H1 (cell line): ENCODE results near the gene ARHGEF4. TPM values are rescaled to one million over a fixed set of nuclear protein-coding genes. Genes with fewer than 3 reads are reported as not detected.

Source experiments
- CTCF ChIA-PET: fragments of 300-600 bp; sonication (Branson Sonifier 250); formaldehyde crosslinking; loops from one replicate; lab custom pipeline; 2021; ENCODE audit not compliant: partially characterized antibody; lab: Charles Lee
- POLR2A ChIA-PET: fragments of 300-600 bp; sonication (Branson Sonifier 250); formaldehyde crosslinking; loops from one replicate; lab custom pipeline; 2021; ENCODE audit warnings: inconsistent platforms; ENCODE audit not compliant: partially characterized antibody; lab: Charles Lee
- DNase-seq, 2 experiments: peaks; one replicate each; pipeline versions ENCODE4 v3.0.0 to v3.0.0-alpha.2; 2010 to 2022; ENCODE audit warnings: low spot score in 2 of 2, low read depth in 1 of 2, mixed read lengths in 1 of 2
- FAIRE-seq: peaks from 2 replicates; lab custom pipeline; 2011; peaks lifted over from hg19 to GRCh38; lab: Jason Lieb, UNC
- H2AFZ ChIP-seq: 2 replicates; pipeline ENCODE4 v1.8.1; 2012; ENCODE audit warnings: low read length, inconsistent platforms
- H2AK5ac ChIP-seq: 2 replicates; pipeline ENCODE4 v1.6.1; 2013; ENCODE audit warnings: low read depth, low read length
- H2BK120ac ChIP-seq: replicated peaks from 2 replicates; pipeline ENCODE3; 2013; ENCODE audit warnings: low read depth, low read length, inconsistent platforms
- H2BK12ac ChIP-seq: 2 replicates; pipeline ENCODE4 v1.6.1; 2013; ENCODE audit warnings: low read depth, low read length
- H2BK15ac ChIP-seq: 2 replicates; pipeline ENCODE4 v1.6.1; 2013; ENCODE audit warnings: low read length
- H2BK20ac ChIP-seq: 2 replicates; pipeline ENCODE4 v1.6.1; 2013; ENCODE audit warnings: low read length
- H2BK5ac ChIP-seq: 2 replicates; pipeline ENCODE4 v1.6.1; 2013; ENCODE audit warnings: low read depth, low read length
- H3K14ac ChIP-seq: 2 replicates; pipeline ENCODE4 v1.6.1; 2013; ENCODE audit warnings: inconsistent platforms; ENCODE audit not compliant: insufficient read length
- H3K18ac ChIP-seq: 2 replicates; pipeline ENCODE4 v1.6.1; 2013; ENCODE audit warnings: low read length; ENCODE audit errors: extremely low read depth
- H3K23ac ChIP-seq: 2 replicates; pipeline ENCODE4 v1.6.1; 2013; ENCODE audit warnings: inconsistent platforms; ENCODE audit not compliant: insufficient read length
- H3K23me2 ChIP-seq: 2 replicates; pipeline ENCODE4 v1.6.1; 2013; ENCODE audit warnings: low read depth, low read length
- H3K27ac ChIP-seq: 2 replicates; pipeline ENCODE4 v1.6.1; 2011; ENCODE audit warnings: low read depth, low read length, inconsistent platforms
- H3K27me3 ChIP-seq, 4 experiments: replicated peaks in 1 of 4; 1 replicate in 1 of 4; 2 replicates in 3 of 4; pipeline versions ENCODE4 v1.6.1 to v1.8.1; 2011 to 2013; ENCODE audit warnings: low read length in 3 of 4, mild to moderate bottlenecking in 3 of 4, inconsistent platforms in 2 of 4, mixed read lengths in 2 of 4, moderate library complexity in 1 of 4; ENCODE audit not compliant: control insufficient read depth in 3 of 4, insufficient read depth in 3 of 4; ENCODE audit errors: extremely low read depth in 1 of 4
- H3K36me3 ChIP-seq, 4 experiments: 2 replicates each; pipeline versions ENCODE4 v1.6.1 to v1.8.1; 2011 to 2013; ENCODE audit warnings: mild to moderate bottlenecking in 4 of 4, low read length in 3 of 4, moderate library complexity in 2 of 4, control low read depth in 1 of 4, inconsistent platforms in 1 of 4; ENCODE audit not compliant: insufficient read depth in 4 of 4, control insufficient read depth in 2 of 4
- H3K4ac ChIP-seq: replicated peaks from 2 replicates; pipeline ENCODE3; 2013; ENCODE audit warnings: low read length, low read depth, mixed read lengths, inconsistent platforms; ENCODE audit not compliant: insufficient read length
- H3K4me1 ChIP-seq, 4 experiments: replicated peaks in 1 of 4; 1 replicate in 1 of 4; 2 replicates in 3 of 4; pipeline versions ENCODE4 v1.6.1 to v1.8.1; 2011 to 2013; ENCODE audit warnings: low read length in 3 of 4, inconsistent platforms in 2 of 4, mixed read lengths in 1 of 4; ENCODE audit not compliant: insufficient read depth in 4 of 4, control insufficient read depth in 3 of 4
- H3K4me2 ChIP-seq, 2 experiments: 2 replicates each; pipeline versions ENCODE4 v1.6.1 to v1.8.1; 2011 to 2013; ENCODE audit warnings: low read depth in 2 of 2, low read length in 2 of 2, control low read depth in 1 of 2, inconsistent platforms in 1 of 2, mild to moderate bottlenecking in 1 of 2; ENCODE audit not compliant: insufficient read depth in 1 of 2
- H3K4me3 ChIP-seq, 4 experiments: fragments of 200-600, 300-600 bp in 1 of 4; sonication (generic), shearing (Covaris generic), sonication (Bioruptor Twin) in 1 of 4; 2 replicates each; pipeline versions ENCODE4 v1.5.1 to v1.8.1; 2011 to 2016; ENCODE audit warnings: low read length in 4 of 4, low read depth in 3 of 4, control low read depth in 2 of 4, inconsistent platforms in 2 of 4, mild to moderate bottlenecking in 2 of 4, mixed read lengths in 1 of 4, moderate library complexity in 1 of 4; ENCODE audit not compliant: insufficient read depth in 2 of 4; ENCODE audit errors: extremely low read depth in 1 of 4
- H3K56ac ChIP-seq: replicated peaks from 2 replicates; pipeline ENCODE3; 2013; ENCODE audit warnings: low read depth, mild to moderate bottlenecking, mixed read lengths, low read length, inconsistent platforms; ENCODE audit not compliant: insufficient read length
- H3K79me1 ChIP-seq: 2 replicates; pipeline ENCODE4 v1.6.1; 2013; ENCODE audit warnings: low read depth, low read length, control low read depth
- H3K79me2 ChIP-seq, 2 experiments: 2 replicates each; pipeline versions ENCODE4 v1.6.1 to v1.8.1; 2012 to 2013; ENCODE audit warnings: low read length in 2 of 2, mild to moderate bottlenecking in 2 of 2, inconsistent platforms in 1 of 2; ENCODE audit not compliant: insufficient read depth in 2 of 2, control insufficient read depth in 1 of 2
- H3K9ac ChIP-seq, 4 experiments: replicated peaks in 1 of 4; 1 replicate in 1 of 4; 2 replicates in 3 of 4; pipeline versions ENCODE4 v1.6.1 to v1.8.1; 2011 to 2013; ENCODE audit warnings: low read depth in 3 of 4, low read length in 3 of 4, control low read depth in 2 of 4, mild to moderate bottlenecking in 2 of 4, moderate library complexity in 2 of 4, inconsistent platforms in 1 of 4; ENCODE audit errors: extremely low read depth in 1 of 4
- H3K9me3 ChIP-seq, 2 experiments: 2 replicates each; pipeline versions ENCODE4 v1.6.1 to v1.8.1; 2012 to 2013; ENCODE audit warnings: mild to moderate bottlenecking in 2 of 2, moderate library complexity in 2 of 2, control low read depth in 1 of 2, inconsistent platforms in 1 of 2, low read depth in 1 of 2, low read length in 1 of 2, mixed read lengths in 1 of 2; ENCODE audit not compliant: insufficient read depth in 2 of 2
- H4K20me1 ChIP-seq, 2 experiments: replicated peaks in 1 of 2; 2 replicates each; pipeline versions ENCODE3 to v1.8.1; 2011 to 2013; ENCODE audit warnings: inconsistent platforms in 2 of 2, low read length in 2 of 2, mild to moderate bottlenecking in 1 of 2; ENCODE audit not compliant: insufficient read depth in 2 of 2, control insufficient read depth in 1 of 2
- H4K5ac ChIP-seq: 2 replicates; pipeline ENCODE4 v1.6.1; 2013; ENCODE audit warnings: low read length, low read depth, mixed read lengths, inconsistent platforms; ENCODE audit not compliant: insufficient read length
- H4K8ac ChIP-seq: 2 replicates; pipeline ENCODE4 v1.8.0; 2013; ENCODE audit warnings: mild to moderate bottlenecking, moderate library complexity, low read length, inconsistent platforms; ENCODE audit not compliant: insufficient read depth; ENCODE audit errors: extremely low read depth
- H4K91ac ChIP-seq: replicated peaks from 2 replicates; pipeline ENCODE3; 2013; ENCODE audit warnings: low read length, mixed read lengths, inconsistent platforms; ENCODE audit not compliant: insufficient read length
- ATF3 ChIP-seq: IDR thresholded peaks from 2 replicates; pipeline ENCODE4 v1.6.1; 2011; ENCODE audit warnings: low read depth, mild to moderate bottlenecking, low read length; ENCODE audit not compliant: insufficient read depth
- CTBP2 ChIP-seq: IDR thresholded peaks from 2 replicates; pipeline ENCODE4 v1.7.0; 2011; ENCODE audit warnings: borderline replicate concordance, mild to moderate bottlenecking, moderate library complexity, mixed read lengths, low read length; ENCODE audit not compliant: insufficient read depth, insufficient read length
- CTCF ChIP-seq, 3 experiments: IDR thresholded peaks; 1 replicate in 2 of 3; 2 replicates in 1 of 3; pipeline versions ENCODE4 v1.5.1 to v1.6.1; 2011; ENCODE audit warnings: low read length in 3 of 3, mild to moderate bottlenecking in 3 of 3, inconsistent platforms in 2 of 3, low read depth in 1 of 3, moderate library complexity in 1 of 3; ENCODE audit not compliant: insufficient read depth in 1 of 3; ENCODE audit errors: control extremely low read depth in 1 of 3
- GABPA ChIP-seq: IDR thresholded peaks from 2 replicates; pipeline ENCODE4 v1.6.1; 2011; ENCODE audit warnings: mild to moderate bottlenecking, low read length, moderate library complexity, borderline replicate concordance; ENCODE audit not compliant: insufficient read depth
- MAFK ChIP-seq: IDR thresholded peaks from 2 replicates; pipeline ENCODE4 v1.6.1; 2012; ENCODE audit warnings: low read depth, mild to moderate bottlenecking, improper control_type of control experiment, low read length
- TAF7 ChIP-seq: optimal IDR thresholded peaks from 2 replicates; pipeline ENCODE3; 2011; ENCODE audit warnings: low read depth, mild to moderate bottlenecking, inconsistent platforms, low read length, moderate library complexity, borderline replicate concordance
- TBP ChIP-seq: IDR thresholded peaks from 2 replicates; pipeline ENCODE4 v1.6.1; 2011; ENCODE audit warnings: low read depth, low read length, improper control_type of control experiment
- TEAD4 ChIP-seq: IDR thresholded peaks from 2 replicates; pipeline ENCODE4 v1.6.1; 2012; ENCODE audit warnings: low read depth, low read length, inconsistent platforms, mixed read lengths
- USF2 ChIP-seq: IDR thresholded peaks from 2 replicates; pipeline ENCODE4 v1.6.1; 2011; ENCODE audit warnings: low read length, improper control_type of control experiment
- WGBS, 2 experiments: shearing (Covaris generic) in 1 of 2; methylation state at CpG; one replicate each; pipeline versions ENCODE4 v1.1.6 to v1.1.7; 2013 to 2015; ENCODE audit warnings: low lambda C conversion rate in 2 of 2, mixed read lengths in 2 of 2, inconsistent platforms in 1 of 2, low coverage in 1 of 2, missing lambda C conversion rate in 1 of 2; ENCODE audit not compliant: insufficient replicate concordance in 2 of 2, insufficient coverage in 1 of 2, insufficient read length in 1 of 2; ENCODE audit errors: extremely low coverage in 1 of 2, missing lambda C conversion rate in 1 of 2; 5-methylcytosine and 5-hydroxymethylcytosine counted together
- polyA plus RNA-seq, 7 experiments: library from polyadenylated mRNA; depleted of rRNA in 3 of 7; stranded (reverse) in 5 of 7; unstranded in 2 of 7; fragments of >200 nt in 5 of 7; fragments of 200-250 nt in 2 of 7; gene quantifications; 1 replicate in 5 of 7; 2 replicates in 1 of 7; 4 replicates in 1 of 7; pipeline versions ENCODE4 v1.2.1 to v1.2.3, GENCODE V29; 2011 to 2013; ENCODE audit warnings: missing spikeins in 2 of 7, mixed read lengths in 2 of 7
- total RNA-seq: library from RNA; stranded (reverse); fragmentation: NEBNext Ultra II Directional; extraction: Animal tissue kit (Norgen Biotek cat#: 25700); gene quantifications from 2 replicates; pipeline ENCODE4 v1.2.1, GENCODE V29; 2021

ARHGEF4 gene
- total and polyA plus RNA-seq, 2 of the 8 experiments (the other 6 are each of a cell fraction or from before 2014, with no cell fraction given) = 10.6 to 14.6 TPM

GRCh38 chr2:130790312-130790711 is 46.4 kb upstream of the ARHGEF4 start:
- no peak overlapping the region for H4K91ac ChIP-seq
- H3K23me2 ChIP-seq = peaks cover 3% of the 10 kb centered on the region; the same call in 1 of the 2 replicates
- H4K8ac ChIP-seq = no peak overlapping the region
- no peak overlapping the region for H3K4me3 ChIP-seq
- no peak overlapping the region for H2BK5ac ChIP-seq
- no peaks in the 10 kb centered on the region for H3K79me2 ChIP-seq
- no peaks in the 10 kb centered on the region for H3K4me1 ChIP-seq
- no peak overlapping the region for H3K27ac ChIP-seq
- no peak overlapping the region for H3K4ac ChIP-seq
- H4K20me1 ChIP-seq = peaks cover 0 to 3% of the 10 kb centered on the region in 2 experiments
- H2AFZ ChIP-seq = no peak overlapping the region
- H3K79me1 ChIP-seq = no peaks in the 10 kb centered on the region
- WGBS, 2 experiments = 89% methylated on average over 2 of the region's 2 CpGs; no CpG with 5 or more reads in 1 of the 2 experiments
- FAIRE-seq (no peak), DNase-seq (no peak)
- H2BK15ac ChIP-seq = no peak overlapping the region
- H3K4me2 ChIP-seq = no peak overlapping the region
- no peak overlapping the region for H2AK5ac ChIP-seq
- no peak overlapping the region for H3K9ac ChIP-seq
- H2BK120ac ChIP-seq = no peak overlapping the region
- no peak overlapping the region for H3K18ac ChIP-seq
- POLR2A ChIA-PET = no interaction called here
- H3K9me3 ChIP-seq = no peaks in the 10 kb centered on the region
- no peaks in the 10 kb centered on the region; a peak in 1 of 7 replicates for H3K27me3 ChIP-seq
- H2BK20ac ChIP-seq = no peak overlapping the region
- H3K36me3 ChIP-seq = no peaks in the 10 kb centered on the region
- peak overlapping the region; percentile 46 for H3K56ac ChIP-seq
- CTCF ChIA-PET = interaction anchor here (0.7 kb wide), 1 partner anchor 134 kb away, joined by 6 read pairs; no protein-coding TSS in a partner anchor
- H3K14ac ChIP-seq = no peak overlapping the region
- no peak overlapping the region for H3K23ac ChIP-seq
- H2BK12ac ChIP-seq = no peak overlapping the region
- H4K5ac ChIP-seq = no peak overlapping the region
- TF ChIP-seq USF2 (no peak), ATF3 (no peak), MAFK (no peak), CTBP2 (no peak), TBP (no peak), GABPA (no peak), TEAD4 (no peak), TAF7 (no peak), CTCF (IDR thresholded peaks at IDR 0.05; ENCODE audit: control extremely low read depth in 1 of 3, insufficient read depth in 1 of 3, low read depth in 1 of 3, low read length in 3 of 3) (no peak)
